A673 (cell line): Measurements from ENCODE around the gene CMC1. TPM values are rescaled to one million over a fixed set of nuclear protein-coding genes. Genes with fewer than 3 reads are reported as not detected.

Experiments
- BruUV-seq: library from RNA; stranded (reverse); fragments of 400-500 nt; replicated peaks from 2 replicates; lab custom pipeline; 2021; lab: Mats Ljungman, UMichigan
- CTCF ChIA-PET: fragments of 300-600 bp; sonication (Branson Sonifier 250); formaldehyde crosslinking; loops from one replicate; lab custom pipeline; 2022; ENCODE audit warnings: antibody characterized with exemption; lab: Charles Lee
- POLR2A ChIA-PET: fragments of 300-600 bp; sonication (Branson Sonifier 250); formaldehyde crosslinking; loops from one replicate; lab custom pipeline; 2022; ENCODE audit warnings: antibody characterized with exemption; ENCODE audit not compliant: low non-redundant PET; lab: Charles Lee
- DNase-seq: peaks from one replicate; pipeline ENCODE4 v3.0.0-alpha.2; 2015; ENCODE audit warnings: low spot score
- H3K27ac ChIP-seq: fragments of 200-600 bp; sonication (generic); 2 replicates; pipeline ENCODE4 v1.5.1; 2016; ENCODE audit warnings: mixed run types, low read depth, mild to moderate bottlenecking, mixed read lengths, antibody characterized with exemption, low read length; ENCODE audit not compliant: poor library complexity, severe bottlenecking
- H3K27me3 ChIP-seq: fragments of 200-600 bp; sonication (generic); replicated peaks from 2 replicates; pipeline ENCODE4 v1.6.1; 2017; ENCODE audit warnings: mixed run types, low read depth, mild to moderate bottlenecking, mixed read lengths, antibody characterized with exemption, low read length; ENCODE audit not compliant: insufficient read depth, poor library complexity
- H3K36me3 ChIP-seq: fragments of 200-600 bp; sonication (generic); 2 replicates; pipeline ENCODE4 v1.6.1; 2016; ENCODE audit warnings: mixed run types, mild to moderate bottlenecking, mixed read lengths, antibody characterized with exemption, low read length; ENCODE audit not compliant: insufficient read depth, poor library complexity, severe bottlenecking
- H3K4me1 ChIP-seq: fragments of 200-600 bp; sonication (generic); 2 replicates; pipeline ENCODE4 v1.6.1; 2017; ENCODE audit warnings: mixed run types, mild to moderate bottlenecking, mixed read lengths, antibody characterized with exemption, low read length; ENCODE audit not compliant: insufficient read depth, poor library complexity, severe bottlenecking
- H3K4me3 ChIP-seq: fragments of 200-600 bp; sonication (generic); 2 replicates; pipeline ENCODE4 v1.5.1; 2016; ENCODE audit warnings: low read depth, mixed run types, mild to moderate bottlenecking, mixed read lengths, low read length; ENCODE audit not compliant: poor library complexity, severe bottlenecking
- H3K9me3 ChIP-seq: fragments of 200-600 bp; sonication (generic); 2 replicates; pipeline ENCODE4 v1.6.1; 2016; ENCODE audit warnings: mixed run types, low read depth, mild to moderate bottlenecking, mixed read lengths, antibody characterized with exemption, low read length; ENCODE audit not compliant: poor library complexity, severe bottlenecking
- CTCF ChIP-seq: fragments of 300-800, 200-600 bp; sonication (generic); conservative IDR thresholded peaks from 2 replicates; pipeline ENCODE4 v1.5.1; 2017; ENCODE audit warnings: low read depth, mild to moderate bottlenecking, antibody characterized with exemption, low read length, moderate library complexity, mixed read lengths
- EZH2 ChIP-seq: fragments of 200-600 bp; sonication (generic); IDR thresholded peaks from 2 replicates; pipeline ENCODE4 v1.6.1; 2017; ENCODE audit warnings: borderline replicate concordance, low read depth, mild to moderate bottlenecking, mixed read lengths, antibody characterized with exemption, low read length; ENCODE audit not compliant: poor library complexity, severe bottlenecking
- intact Hi-C: fragments of 100-400 bp; cut with micrococcal nuclease; formaldehyde crosslinking; loops from one replicate; pipeline ENCODE4 v1.10.0; 2022; ENCODE audit not compliant: unreplicated experiment
- total RNA-seq: library from RNA; stranded (reverse); gene quantifications from 2 replicates; pipeline ENCODE4 v1.2.3, GENCODE V29; 2021

CMC1 gene
- total RNA-seq, 1 experiment from 2014 or later, result 19.3 TPM

GRCh38 chr3:28343144-28343543 is 101.7 kb downstream of the CMC1 start:
- Histone ChIP-seq H3K27me3 (no peaks in the 10 kb centered on the region), H3K27ac (peak overlapping the region; percentile 5), H3K4me3 (no peak overlapping the region), H3K4me1 (peaks cover 40% of the 10 kb centered on the region), H3K36me3 (peaks cover 21% of the 10 kb centered on the region), H3K9me3 (no peaks in the 10 kb centered on the region)
- intact Hi-C loops, result loop anchor here (10.0 kb wide), 1 partner anchor 98 kb away; the partner anchor contains the start of gene CMC1
- ChIA-PET CTCF (no interaction called here), POLR2A (no interaction called here)
- DNase-seq, result no peak
- TF ChIP-seq CTCF (no peak), EZH2 (no peak)
- BruUV-seq, result no TSS peak

- peaks cover 46% of the 10 kb centered on the region for H3K4me1 ChIP-seq
- BruUV-seq, result no TSS peak
- no peak for DNase-seq
- POLR2A ChIA-PET, result interaction anchor here (0.6 kb wide), 1 partner anchor 115 kb away, joined by 3 read pairs; no protein-coding TSS in a partner anchor
- intact Hi-C loops, result loop anchor here (10.0 kb wide), 1 partner anchor 101 kb away; the partner anchor contains the start of gene CMC1
- H3K4me3 ChIP-seq, result no peak overlapping the region
- H3K36me3 ChIP-seq, result no peaks in the 10 kb centered on the region
- TF ChIP-seq CTCF, result no peak
- no peak for TF ChIP-seq EZH2
- H3K27ac ChIP-seq, result no peak overlapping the region
- no peaks in the 10 kb centered on the region for H3K27me3 ChIP-seq
- no peaks in the 10 kb centered on the region for H3K9me3 ChIP-seq
- CTCF ChIA-PET, result no interaction called here
Measured at GRCh38 chr3:28345690-28346089, 104.3 kb downstream of the CMC1 start.

GRCh38 chr3:28347374-28348264 is 106.2 kb downstream of the CMC1 start:
- no peaks in the 10 kb centered on the region for H3K9me3 ChIP-seq
- intact Hi-C loops, result loop anchor here (10.0 kb wide), 1 partner anchor 103 kb away; the partner anchor contains the start of gene CMC1
- CTCF ChIA-PET, result no interaction called here
- H3K4me3 ChIP-seq, result peak overlapping the region; percentile 66
- H3K27me3 ChIP-seq, result no peaks in the 10 kb centered on the region
- no peak for TF ChIP-seq CTCF
- TF ChIP-seq EZH2, result no peak
- TSS peak; percentile 43 for BruUV-seq
- peak overlapping the region; percentile 95 for H3K27ac ChIP-seq
- no peaks in the 10 kb centered on the region for H3K36me3 ChIP-seq
- DNase-seq, result peak; percentile 25
- POLR2A ChIA-PET, result no interaction called here
- peaks cover 33% of the 10 kb centered on the region for H3K4me1 ChIP-seq
